ENCODE measurements around the gene ITGA11. TPM values are rescaled to one million over a fixed set of nuclear protein-coding genes. Genes with fewer than 3 reads are reported as not detected.
A peak's percentile ranks its signal among the peaks of the same experiment; 100 is the strongest.

ITGA11 gene
- total RNA-seq, 1 experiment from 2014 or later = 0.70 TPM

DNA sequence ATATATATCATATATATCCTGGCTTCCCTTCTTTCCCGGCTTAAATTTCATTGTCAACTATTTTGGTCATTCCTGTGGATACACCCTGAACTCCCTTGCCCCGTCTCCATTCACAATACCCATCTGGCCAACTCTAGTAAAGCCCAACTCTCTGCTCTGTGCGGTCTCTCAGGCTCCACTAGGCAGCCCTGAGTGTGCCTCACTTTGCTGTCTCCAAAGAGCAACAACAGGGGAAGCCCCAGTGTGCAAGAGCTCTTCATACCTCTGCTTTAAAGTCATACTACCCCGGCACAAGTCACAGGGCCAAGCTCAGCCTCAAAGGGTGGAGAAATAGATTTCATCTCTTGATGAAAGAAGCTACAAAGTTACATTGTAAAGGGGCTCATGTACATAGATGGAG is 173.3 kb downstream of the ITGA11 start:
- Histone ChIP-seq H4K20me1 (ENCODE audit: insufficient read depth) (no peaks in the 10 kb centered on the region), H3K9me3 (ENCODE audit: insufficient read depth, low read depth) (no peaks in the 10 kb centered on the region), H3K9me2 (ENCODE audit: insufficient read depth) (no peaks in the 10 kb centered on the region), H3K4me1 (replicated peaks; ENCODE audit: insufficient read depth) (no peaks in the 10 kb centered on the region), H3F3A (ENCODE audit: insufficient read depth, low read depth) (no peaks in the 10 kb centered on the region), H3K79me2 (ENCODE audit: low read depth) (no peaks in the 10 kb centered on the region), H3K27ac (no peak overlapping the region), H2AFZ (no peak overlapping the region), H3K4me2 (no peak overlapping the region), H3K36me3 (ENCODE audit: low read depth) (no peaks in the 10 kb centered on the region), H3K27me3 (ENCODE audit: insufficient read depth, low read depth) (no peaks in the 10 kb centered on the region), H3K4me3 (no peak overlapping the region)
- BruUV-seq (replicated peaks) = no TSS peak
- TF ChIP-seq, protein P1, sequence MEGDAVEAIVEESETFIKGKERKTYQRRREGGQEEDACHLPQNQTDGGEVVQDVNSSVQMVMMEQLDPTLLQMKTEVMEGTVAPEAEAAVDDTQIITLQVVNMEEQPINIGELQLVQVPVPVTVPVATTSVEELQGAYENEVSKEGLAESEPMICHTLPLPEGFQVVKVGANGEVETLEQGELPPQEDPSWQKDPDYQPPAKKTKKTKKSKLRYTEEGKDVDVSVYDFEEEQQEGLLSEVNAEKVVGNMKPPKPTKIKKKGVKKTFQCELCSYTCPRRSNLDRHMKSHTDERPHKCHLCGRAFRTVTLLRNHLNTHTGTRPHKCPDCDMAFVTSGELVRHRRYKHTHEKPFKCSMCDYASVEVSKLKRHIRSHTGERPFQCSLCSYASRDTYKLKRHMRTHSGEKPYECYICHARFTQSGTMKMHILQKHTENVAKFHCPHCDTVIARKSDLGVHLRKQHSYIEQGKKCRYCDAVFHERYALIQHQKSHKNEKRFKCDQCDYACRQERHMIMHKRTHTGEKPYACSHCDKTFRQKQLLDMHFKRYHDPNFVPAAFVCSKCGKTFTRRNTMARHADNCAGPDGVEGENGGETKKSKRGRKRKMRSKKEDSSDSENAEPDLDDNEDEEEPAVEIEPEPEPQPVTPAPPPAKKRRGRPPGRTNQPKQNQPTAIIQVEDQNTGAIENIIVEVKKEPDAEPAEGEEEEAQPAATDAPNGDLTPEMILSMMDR (conservative IDR thresholded peaks at IDR 0.05) = no peak
- no peak for TF ChIP-seq EZH2 (IDR thresholded peaks at IDR 0.05; ENCODE audit: low read depth)
- CTCF ChIA-PET = no interaction called here
- DNase-seq = no peak
- POLR2A ChIA-PET (ENCODE audit: unreplicated experiment) = no interaction called here
- intact Hi-C loops (cut with micrococcal nuclease; ENCODE audit: unreplicated experiment) = no loop called here

DNA sequence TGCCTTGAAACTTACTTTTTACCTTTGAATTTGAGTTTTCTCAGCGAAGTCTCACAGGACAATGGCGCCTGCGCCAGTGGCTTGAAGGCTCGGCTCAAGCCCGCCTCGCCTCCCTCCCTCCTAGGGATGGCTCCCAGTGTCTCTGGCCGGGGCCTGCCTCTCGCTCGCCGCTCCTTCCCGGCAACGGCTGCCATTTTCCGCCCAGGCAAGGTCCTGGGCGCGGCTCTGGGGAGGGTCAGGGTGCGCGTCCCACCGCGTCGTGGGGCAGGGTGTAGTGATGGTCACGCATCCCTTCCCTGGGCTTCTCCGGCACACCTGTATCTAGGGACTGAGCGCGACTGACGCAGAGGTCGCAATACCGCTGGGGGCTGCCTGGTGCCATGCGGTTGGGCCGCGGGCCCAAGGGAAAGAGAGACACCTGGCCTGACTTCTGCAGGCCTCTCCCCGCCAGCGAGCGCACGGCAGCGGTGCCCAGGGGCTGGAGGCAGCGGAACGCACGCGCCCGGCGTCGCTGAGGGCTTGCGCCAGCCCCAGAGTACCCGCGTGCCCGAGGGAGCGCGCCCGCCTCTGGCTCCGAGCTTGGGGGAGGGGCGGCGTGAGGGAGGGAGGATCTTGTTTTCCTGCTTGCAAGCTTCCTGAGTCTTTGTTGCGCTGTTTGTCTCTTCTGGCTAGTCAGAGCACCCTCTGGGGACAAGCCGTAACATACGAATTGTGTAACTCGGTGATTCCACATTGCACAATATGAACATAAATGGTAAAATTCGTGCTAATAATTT is 175.1 kb downstream of the ITGA11 start:
- peak overlapping the region; percentile 66 for H3K4me2 ChIP-seq
- H2AFZ ChIP-seq = peak overlapping the region; percentile 81; the same call in 1 of the 2 replicates
- H3F3A ChIP-seq (ENCODE audit: insufficient read depth, low read depth) = no peaks in the 10 kb centered on the region
- H3K36me3 ChIP-seq (ENCODE audit: low read depth) = no peaks in the 10 kb centered on the region
- no peaks in the 10 kb centered on the region for H3K9me3 ChIP-seq (ENCODE audit: insufficient read depth, low read depth)
- no peaks in the 10 kb centered on the region for H3K79me2 ChIP-seq (ENCODE audit: low read depth)
- H3K4me1 ChIP-seq (replicated peaks; ENCODE audit: insufficient read depth) = no peaks in the 10 kb centered on the region
- H3K27ac ChIP-seq = 0 out of 2 replicates have a peak overlapping the region, but pooled peaks have one; percentile 34
- H3K9me2 ChIP-seq (ENCODE audit: insufficient read depth) = no peaks in the 10 kb centered on the region
- intact Hi-C loops (cut with micrococcal nuclease; ENCODE audit: unreplicated experiment) = loop anchor here (1.0 kb wide), 2 partner anchors 15 to 49 kb away; no protein-coding TSS in a partner anchor
- ChIA-PET CTCF (interaction anchor here (0.6 kb wide), 1 partner anchor 14 kb away, joined by 3 read pairs; no protein-coding TSS in a partner anchor), POLR2A (ENCODE audit: unreplicated experiment) (interaction anchor here (0.6 to 0.7 kb wide), 3 partner anchors 14 to 1109 kb away, joined by 3 to 4 read pairs (median 4); no protein-coding TSS in a partner anchor)
- no peaks in the 10 kb centered on the region for H3K27me3 ChIP-seq (ENCODE audit: insufficient read depth, low read depth)
- peak overlapping the region; percentile 48; the same call in 1 of the 2 replicates for H3K4me3 ChIP-seq
- BruUV-seq (replicated peaks) = TSS peak; percentile 90
- peak; percentile 69 to 95 for DNase-seq
- no peak for TF ChIP-seq EZH2 (IDR thresholded peaks at IDR 0.05; ENCODE audit: low read depth)
- TF ChIP-seq, protein P1 (conservative IDR thresholded peaks at IDR 0.05) = no peak
- no peaks in the 10 kb centered on the region for H4K20me1 ChIP-seq (ENCODE audit: insufficient read depth)

DNA sequence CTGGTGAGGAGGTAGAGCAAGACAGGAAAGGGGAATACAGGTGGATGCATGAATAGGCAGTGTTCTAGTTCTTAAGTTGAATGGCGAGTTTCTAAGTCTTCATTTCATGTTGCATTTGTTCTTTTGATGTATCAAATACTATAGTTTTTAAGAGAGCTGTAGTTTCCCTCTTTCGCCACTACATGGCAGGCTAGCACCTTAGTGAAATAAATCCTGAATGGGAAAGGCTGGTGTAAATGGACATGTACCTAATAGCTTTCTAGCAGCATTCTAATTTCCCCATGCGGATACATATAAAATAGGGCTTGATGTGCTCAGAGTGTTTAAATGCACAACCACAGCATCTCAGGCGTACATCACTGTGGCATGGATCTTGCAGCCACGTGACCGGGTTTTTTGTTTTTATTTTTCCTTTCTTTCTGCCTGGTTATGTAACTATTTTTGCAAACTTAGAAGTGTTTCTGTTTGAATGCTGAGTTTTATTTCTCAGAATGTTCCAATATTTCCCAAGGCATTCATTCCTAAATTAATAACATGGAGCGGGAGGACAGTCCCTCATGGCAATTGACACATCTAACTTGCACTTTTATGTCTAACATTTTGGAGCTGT is 178.9 kb downstream of the ITGA11 start:
- Histone ChIP-seq H3K4me1 (replicated peaks; ENCODE audit: insufficient read depth) (no peaks in the 10 kb centered on the region), H3K36me3 (ENCODE audit: low read depth) (no peaks in the 10 kb centered on the region), H3F3A (ENCODE audit: insufficient read depth, low read depth) (no peaks in the 10 kb centered on the region), H3K9me2 (ENCODE audit: insufficient read depth) (no peaks in the 10 kb centered on the region), H3K79me2 (ENCODE audit: low read depth) (no peaks in the 10 kb centered on the region), H3K9me3 (ENCODE audit: insufficient read depth, low read depth) (no peaks in the 10 kb centered on the region), H3K4me2 (no peak overlapping the region), H2AFZ (no peak overlapping the region), H3K27ac (no peak overlapping the region), H3K27me3 (ENCODE audit: insufficient read depth, low read depth) (no peaks in the 10 kb centered on the region), H3K4me3 (no peak overlapping the region), H4K20me1 (ENCODE audit: insufficient read depth) (no peaks in the 10 kb centered on the region)
- TF ChIP-seq EZH2 (IDR thresholded peaks at IDR 0.05; ENCODE audit: low read depth) = no peak
- TF ChIP-seq, protein P1 (conservative IDR thresholded peaks at IDR 0.05) = peak; percentile 81
- BruUV-seq (replicated peaks) = no TSS peak
- ChIA-PET CTCF (interaction anchor here (0.6 to 5.2 kb wide), 14 partner anchors 18 to 623 kb away, joined by 3 to 59 read pairs (median 4); partner anchors contain the start of gene FEM1B), POLR2A (ENCODE audit: unreplicated experiment) (interaction anchor here (0.6 to 1.2 kb wide), 3 partner anchors 21 to 412 kb away, joined by 6 to 22 read pairs (median 8); no protein-coding TSS in a partner anchor)
- intact Hi-C loops (cut with micrococcal nuclease; ENCODE audit: unreplicated experiment) = loop anchor here (1.0 to 5.0 kb wide), 6 partner anchors 26 to 674 kb away; no protein-coding TSS in a partner anchor
- DNase-seq = peak; percentile 46 to 76

Data from PC-9 (cell line).